Left lobe of liver (tissue), 2 donors: ENCODE data around the gene CEP97. TPM values are rescaled to one million over a fixed set of nuclear protein-coding genes. Genes with fewer than 3 reads are reported as not detected.

ENCODE experiments used
- ATAC-seq: fragments of 200-7000 bp; cut with Tn5 transposase; one replicate; pipeline ENCODE4 v1.9.1; 2020; ENCODE audit warnings: mild to moderate bottlenecking, moderate library complexity
- DNase-seq: peaks from one replicate; pipeline ENCODE4 v3.0.0-alpha.2; 2020; ENCODE audit warnings: low spot score
- total RNA-seq: library from RNA; stranded (reverse); gene quantifications from one replicate; pipeline ENCODE4 v1.2.1, GENCODE V29; 2021
- donor health status: DM: no; HTN: no; CAD: no; lungs with moderate emphysema.
- donor health status: DM: no; HTN: yes; CAD: no.

The CEP97 gene
- total RNA-seq, 1 donor from 2014 or later = 2.1 TPM

GRCh38 chr3:101813817-101814440 is 89.5 kb downstream of the CEP97 start:
- ATAC-seq (peak; percentile 79), DNase-seq (no peak)

- ATAC-seq (peak; percentile 61), DNase-seq (no peak)
These were observed 90.4 kb downstream of the CEP97 start for GRCh38 chr3:101814835-101815234.

GRCh38 chr3:101816215-101817149 is 92.1 kb downstream of the CEP97 start:
- ATAC-seq = peak; percentile 59
- no peak for DNase-seq

GRCh38 chr3:101817992-101818391 is 93.6 kb downstream of the CEP97 start:
- no peak for ATAC-seq
- DNase-seq = no peak

GRCh38 chr3:101819649-101820206 is 95.3 kb downstream of the CEP97 start:
- ATAC-seq = no peak
- DNase-seq = no peak

Other genes with a start within 250 kb of the CEP97 start
- gene SENP7, start 211.4 kb upstream of the CEP97 start, total RNA-seq = 3.6 TPM
- gene TRMT10C, start 162.7 kb upstream of the CEP97 start, total RNA-seq = 9.1 TPM
- gene PCNP, start 150.4 kb upstream of the CEP97 start, total RNA-seq = 39.1 TPM
- 6.0 TPM for gene ZBTB11, start 47.5 kb upstream of the CEP97 start, total RNA-seq
- gene RPL24, start 37.9 kb upstream of the CEP97 start, total RNA-seq = 344 TPM
- 1.3 TPM for gene NXPE3, start 54.6 kb downstream of the CEP97 start, total RNA-seq
- 29.7 TPM for gene NFKBIZ, start 124.9 kb downstream of the CEP97 start, total RNA-seq